H9 (cell line): ENCODE measurements around the gene SLC39A10. TPM values are rescaled to one million over a fixed set of nuclear protein-coding genes. Genes with fewer than 3 reads are reported as not detected.

Source experiments
- DNase-seq: peaks from one replicate; pipeline ENCODE4 v3.0.0-alpha.2; 2017
- H2AFZ ChIP-seq: one replicate; pipeline ENCODE4 v1.6.1; 2013; ENCODE audit warnings: mild to moderate bottlenecking, low read length, control low read depth, moderate library complexity
- H2AK5ac ChIP-seq: 2 replicates; pipeline ENCODE4 v1.6.1; 2013; ENCODE audit warnings: low read length, control low read depth, mixed read lengths; ENCODE audit not compliant: insufficient read length
- H2BK120ac ChIP-seq: one replicate; pipeline ENCODE4 v1.6.1; 2013; ENCODE audit warnings: low read depth, mild to moderate bottlenecking, low read length, control low read depth, inconsistent platforms; ENCODE audit not compliant: poor library complexity, severe bottlenecking
- H2BK12ac ChIP-seq: 2 replicates; pipeline ENCODE4 v1.6.1; 2013; ENCODE audit warnings: low read length, control low read depth, mixed read lengths, low read depth; ENCODE audit not compliant: insufficient read length
- H2BK15ac ChIP-seq: 2 replicates; pipeline ENCODE4 v1.6.1; 2013; ENCODE audit warnings: low read depth, low read length, control low read depth
- H2BK20ac ChIP-seq: one replicate; pipeline ENCODE4 v1.6.1; 2013; ENCODE audit warnings: low read depth, mild to moderate bottlenecking, low read length, control low read depth, inconsistent platforms; ENCODE audit not compliant: poor library complexity, severe bottlenecking
- H2BK5ac ChIP-seq: 2 replicates; pipeline ENCODE4 v1.6.1; 2013; ENCODE audit warnings: low read length, control low read depth, mixed read lengths; ENCODE audit not compliant: insufficient read length
- H3K14ac ChIP-seq: 2 replicates; pipeline ENCODE4 v1.6.1; 2013; ENCODE audit warnings: low read length, control low read depth; ENCODE audit not compliant: insufficient read depth
- H3K18ac ChIP-seq: 2 replicates; pipeline ENCODE4 v1.6.1; 2013; ENCODE audit warnings: low read depth, mild to moderate bottlenecking, mixed read lengths, low read length, control low read depth; ENCODE audit not compliant: insufficient read length
- H3K23ac ChIP-seq: 2 replicates; pipeline ENCODE4 v1.6.1; 2013; ENCODE audit warnings: low read length, control low read depth, mixed read lengths, low read depth; ENCODE audit not compliant: insufficient read length
- H3K23me2 ChIP-seq: 2 replicates; pipeline ENCODE4 v1.6.1; 2013; ENCODE audit warnings: low read depth, mild to moderate bottlenecking, mixed read lengths, low read length, control low read depth; ENCODE audit not compliant: insufficient read length, poor library complexity, severe bottlenecking
- H3K27ac ChIP-seq: 2 replicates; pipeline ENCODE4 v1.5.1; 2013; ENCODE audit warnings: low read length, control low read depth, mixed read lengths, low read depth; ENCODE audit not compliant: insufficient read length
- H3K27me3 ChIP-seq: 2 replicates; pipeline ENCODE4 v1.6.1; 2013; ENCODE audit warnings: low read length, control low read depth, inconsistent platforms; ENCODE audit not compliant: insufficient read depth
- H3K4ac ChIP-seq: 2 replicates; pipeline ENCODE4 v1.6.1; 2013; ENCODE audit warnings: low read depth, mild to moderate bottlenecking, control low read depth, inconsistent platforms, low read length, moderate library complexity
- H3K4me1 ChIP-seq: 2 replicates; pipeline ENCODE4 v1.6.1; 2013; ENCODE audit warnings: low read length, control low read depth, inconsistent platforms; ENCODE audit not compliant: insufficient read depth
- H3K4me2 ChIP-seq: 2 replicates; pipeline ENCODE4 v1.6.1; 2013; ENCODE audit warnings: low read length, control low read depth, mixed read lengths; ENCODE audit not compliant: insufficient read length, insufficient read depth
- H3K56ac ChIP-seq: 2 replicates; pipeline ENCODE4 v1.6.1; 2013; ENCODE audit warnings: low read depth, mild to moderate bottlenecking, mixed read lengths, low read length, control low read depth; ENCODE audit not compliant: insufficient read length
- H3K79me1 ChIP-seq: 2 replicates; pipeline ENCODE4 v1.6.1; 2013; ENCODE audit warnings: low read depth, mild to moderate bottlenecking, moderate library complexity, low read length, control low read depth, inconsistent platforms; ENCODE audit not compliant: insufficient read depth, poor library complexity, severe bottlenecking
- H3K79me2 ChIP-seq: 2 replicates; pipeline ENCODE4 v1.6.1; 2013; ENCODE audit warnings: low read length, control low read depth, inconsistent platforms; ENCODE audit not compliant: insufficient read depth
- H3K9ac ChIP-seq: 2 replicates; pipeline ENCODE4 v1.6.1; 2013; ENCODE audit warnings: low read length, control low read depth, mixed read lengths; ENCODE audit not compliant: insufficient read length; ENCODE audit errors: extremely low read depth
- H3K9me3 ChIP-seq: one replicate; pipeline ENCODE4 v1.6.1; 2013; ENCODE audit warnings: low read depth, low read length, inconsistent platforms; ENCODE audit not compliant: control insufficient read depth
- H3T11ph ChIP-seq: one replicate; pipeline ENCODE4 v1.6.1; 2013; ENCODE audit warnings: mild to moderate bottlenecking, low read length, control low read depth, inconsistent platforms
- H4K20me1 ChIP-seq: one replicate; pipeline ENCODE4 v1.6.1; 2013; ENCODE audit not compliant: control insufficient read depth, insufficient read length, insufficient read depth
- H4K5ac ChIP-seq: 2 replicates; pipeline ENCODE4 v1.6.1; 2013; ENCODE audit warnings: low read depth, mild to moderate bottlenecking, mixed read lengths, low read length, control low read depth; ENCODE audit not compliant: insufficient read length
- H4K8ac ChIP-seq: replicated peaks from 2 replicates; pipeline ENCODE4 v1.6.1; 2013; ENCODE audit warnings: low read length, control low read depth, mixed read lengths, low read depth; ENCODE audit not compliant: insufficient read length
- H4K91ac ChIP-seq: 2 replicates; pipeline ENCODE4 v1.6.1; 2013; ENCODE audit warnings: low read depth, mild to moderate bottlenecking, moderate library complexity, mixed read lengths, low read length, control low read depth; ENCODE audit not compliant: insufficient read length
- H3K27ac Mint-ChIP-seq, 3 experiments: 2 replicates in 2 of 3; 3 replicates in 1 of 3; pipeline ENCODE4 v1.8.0; 2020 to 2021; ENCODE audit warnings: mixed read lengths in 3 of 3, mild to moderate bottlenecking in 1 of 3, moderate library complexity in 1 of 3
- H3K27me3 Mint-ChIP-seq: 2 replicates; pipeline ENCODE4 v1.8.0; 2021; ENCODE audit warnings: low read depth, mild to moderate bottlenecking, moderate library complexity, mixed read lengths
- H3K36me3 Mint-ChIP-seq, 3 experiments: 2 replicates in 2 of 3; 3 replicates in 1 of 3; pipeline ENCODE4 v1.8.0; 2020 to 2021; ENCODE audit warnings: low read depth in 3 of 3, mixed read lengths in 3 of 3; ENCODE audit not compliant: insufficient read depth in 1 of 3
- H3K4me1 Mint-ChIP-seq, 2 experiments: 2 replicates each; pipeline ENCODE4 v1.8.0; 2020; ENCODE audit warnings: mixed read lengths in 2 of 2
- H3K4me3 Mint-ChIP-seq, 2 experiments: 2 replicates in 1 of 2; 3 replicates in 1 of 2; pipeline ENCODE4 v1.8.0; 2020 to 2021; ENCODE audit warnings: mild to moderate bottlenecking in 2 of 2, mixed read lengths in 2 of 2, moderate library complexity in 1 of 2
- H3K9me3 Mint-ChIP-seq, 2 experiments: 2 replicates in 1 of 2; 3 replicates in 1 of 2; pipeline ENCODE4 v1.8.0; 2020; ENCODE audit warnings: mild to moderate bottlenecking in 2 of 2, mixed read lengths in 2 of 2, moderate library complexity in 1 of 2
- CTCF ChIP-seq: fragments of 200-600 bp; sonication (generic); conservative IDR thresholded peaks from 3 replicates; pipeline ENCODE4 v1.8.0; 2021; ENCODE audit warnings: antibody characterized with exemption, mild to moderate bottlenecking
- WGBS: extraction: QIAGEN DNeasy Blood & Tissue Kit; methylation state at CpG from one replicate; pipeline ENCODE4 v1.1.7; 2013; ENCODE audit warnings: missing lambda C conversion rate, low lambda C conversion rate, mixed read lengths; ENCODE audit not compliant: insufficient read length; ENCODE audit errors: extremely low coverage; 5-methylcytosine and 5-hydroxymethylcytosine counted together
- total RNA-seq: library from RNA; stranded (reverse); gene quantifications from 2 replicates; pipeline ENCODE4 v1.2.1, GENCODE V29; 2021

The SLC39A10 gene
- total RNA-seq, 1 experiment from 2014 or later, result 161 TPM

- peaks cover 0 to 8% (median 3%) of the 10 kb centered on the region in 3 experiments; a peak in 3 of 7 replicates for H3K36me3 Mint-ChIP-seq
Observed at GRCh38 chr2:195663007-195663406, 6.0 kb downstream of the SLC39A10 start.

More at GRCh38 chr2:195663007-195663406, 6.0 kb downstream of the SLC39A10 start:
- H2BK120ac ChIP-seq, result no peak overlapping the region
- H3K4me1 Mint-ChIP-seq, result peaks cover 43 to 47% of the 10 kb centered on the region in 2 experiments
- no peak overlapping the region for H4K91ac ChIP-seq
- no peak for DNase-seq
- H3K14ac ChIP-seq, result no peak overlapping the region
- H3K27me3 Mint-ChIP-seq, result no peaks in the 10 kb centered on the region
- no peak overlapping the region for H3K27ac ChIP-seq
- no peak overlapping the region for H3K4me3 Mint-ChIP-seq
- no peak overlapping the region for H3K56ac ChIP-seq
- no peaks in the 10 kb centered on the region for H3K4me1 ChIP-seq
- H3K18ac ChIP-seq, result no peak overlapping the region
- no peak overlapping the region for H2BK5ac ChIP-seq
- H2BK20ac ChIP-seq, result no peak overlapping the region
- H2BK15ac ChIP-seq, result no peak overlapping the region
- H4K8ac ChIP-seq, result no peak overlapping the region
- no peaks in the 10 kb centered on the region for H3K9me3 Mint-ChIP-seq
- no peak overlapping the region for H3T11ph ChIP-seq
- H3K79me2 ChIP-seq, result peaks cover 26% of the 10 kb centered on the region; the same call in 1 of the 2 replicates
- no peak for TF ChIP-seq CTCF
- H3K79me1 ChIP-seq, result no peaks in the 10 kb centered on the region
- H2AFZ ChIP-seq, result no peak overlapping the region
- no peaks in the 10 kb centered on the region for H3K9me3 ChIP-seq
- no peak overlapping the region for H4K5ac ChIP-seq
- no peak overlapping the region for H3K4ac ChIP-seq
- H3K27me3 ChIP-seq, result no peaks in the 10 kb centered on the region
- no peak overlapping the region for H2AK5ac ChIP-seq
- peak overlapping the region in 1 of 3 experiments; percentile 66; a peak in 3 of 7 replicates for H3K27ac Mint-ChIP-seq
- H3K23ac ChIP-seq, result no peak overlapping the region
- WGBS, result no CpG with 5 or more reads among the region's 3 CpGs
- no peak overlapping the region for H3K9ac ChIP-seq
- H3K4me2 ChIP-seq, result no peak overlapping the region
- no peaks in the 10 kb centered on the region for H4K20me1 ChIP-seq
- H3K23me2 ChIP-seq, result peaks cover 3% of the 10 kb centered on the region
- no peak overlapping the region for H2BK12ac ChIP-seq
